BJ (cell line): ENCODE results near the gene RFC4. TPM values are rescaled to one million over a fixed set of nuclear protein-coding genes. Genes with fewer than 3 reads are reported as not detected.
"Not testable (repeated sequence)": the region's sequence is repeated elsewhere in the genome, so short reads cannot be mapped to it uniquely, and the experiment has no call there.

ENCODE experiments used
- CTCF ChIA-PET: fragments of 350-600 bp; formaldehyde crosslinking; extraction: SDS; loops from one replicate; lab custom pipeline; 2021; ENCODE audit warnings: antibody characterized with exemption, inconsistent platforms; lab: Yijun Ruan, JAX
- POLR2A ChIA-PET: fragments of 300-600 bp; sonication (Branson Sonifier 250); formaldehyde crosslinking; extraction: SDS; loops from one replicate; lab custom pipeline; 2021; ENCODE audit warnings: antibody characterized with exemption; lab: Charles Lee
- DNase-seq: peaks from one replicate; pipeline ENCODE4 v3.0.0-alpha.2; 2011; ENCODE audit warnings: low read depth
- H3K27me3 ChIP-seq: 2 replicates; pipeline ENCODE4 v1.6.0; 2011; ENCODE audit warnings: low read length; ENCODE audit not compliant: control insufficient read depth, insufficient read depth
- H3K36me3 ChIP-seq: 2 replicates; pipeline ENCODE4 v1.5.1; 2011; ENCODE audit warnings: low read length; ENCODE audit not compliant: control insufficient read depth, insufficient read depth
- H3K4me3 ChIP-seq: 2 replicates; pipeline ENCODE4 v1.5.1; 2011; ENCODE audit warnings: low read depth, mild to moderate bottlenecking, control low read depth, low read length
- CTCF ChIP-seq: IDR thresholded peaks from 2 replicates; pipeline ENCODE4 v1.5.1; 2011; ENCODE audit warnings: low read depth, mild to moderate bottlenecking, control low read depth, inconsistent platforms, low read length, moderate library complexity; ENCODE audit not compliant: insufficient read depth
- polyA plus RNA-seq: library from polyadenylated mRNA; depleted of rRNA; stranded (reverse); fragments of >200 nt; gene quantifications from 2 replicates; pipeline ENCODE4 v1.2.3, GENCODE V29; 2011

RFC4 gene
- polyA plus RNA-seq, 1 experiment: 6.9 TPM

DNA sequence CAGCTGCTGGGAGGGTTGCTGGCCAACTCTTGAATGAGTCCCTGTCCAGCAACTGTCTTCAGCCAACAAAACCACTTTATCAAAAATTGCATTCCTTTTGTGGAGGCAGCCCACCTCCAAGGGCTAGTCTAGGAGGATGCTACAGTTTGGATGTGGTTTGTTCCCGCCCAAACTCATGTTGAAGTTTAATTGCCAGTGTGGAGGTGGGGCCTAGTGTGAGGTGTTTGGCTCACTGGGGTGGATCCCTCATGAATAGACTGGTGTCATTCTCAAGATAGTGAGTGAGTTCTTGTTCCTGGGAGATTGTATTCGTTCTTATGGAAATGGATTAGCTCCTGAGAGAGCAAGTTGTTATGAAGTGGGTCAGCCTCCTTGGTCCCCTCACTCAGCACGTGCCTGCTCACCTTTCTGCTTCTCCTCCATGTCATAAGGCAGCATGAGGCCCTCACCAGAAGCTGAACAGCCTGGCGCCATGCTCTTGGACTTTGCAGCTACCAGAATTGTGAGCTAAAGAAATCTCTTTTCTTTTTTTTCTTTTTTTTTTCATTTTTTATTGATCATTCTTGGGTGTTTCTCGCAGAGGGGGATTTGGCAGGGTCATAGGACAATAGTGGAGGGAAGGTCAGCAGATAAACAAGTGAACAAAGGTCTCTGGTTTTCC lies 4.2 kb upstream of the RFC4 start:
- no peak for TF ChIP-seq CTCF
- ChIA-PET POLR2A (no interaction called here), CTCF (interaction anchor here (1.6 kb wide), 1 partner anchor 9 kb away, joined by 4 read pairs; no protein-coding TSS in a partner anchor)
- DNase-seq: no peak
- H3K4me3 ChIP-seq: no peak overlapping the region
- H3K27me3 ChIP-seq: no peaks in the 10 kb centered on the region
- H3K36me3 ChIP-seq: no peaks in the 10 kb centered on the region

GRCh38 chr3:186807231-186807630 lies 949 bp upstream of the RFC4 start:
- Histone ChIP-seq H3K27me3 (no peaks in the 10 kb centered on the region), H3K36me3 (no peaks in the 10 kb centered on the region), H3K4me3 (peak overlapping the region; percentile 87; the same call in 1 of the 2 replicates)
- no peak for TF ChIP-seq CTCF
- DNase-seq: no peak
- ChIA-PET CTCF (interaction anchor here (1.9 kb wide), 1 partner anchor 13 kb away, joined by 11 read pairs; no protein-coding TSS in a partner anchor), POLR2A (no interaction called here)

GRCh38 chr3:186803447-186803846 lies 2.8 kb downstream of the RFC4 start:
- not testable (repeated sequence) for H3K4me3 ChIP-seq, H3K36me3 ChIP-seq, H3K27me3 ChIP-seq, DNase-seq
- ChIA-PET POLR2A (interaction anchor here (0.7 kb wide), 1 partner anchor 336 kb away, joined by 9 read pairs; the partner anchor contains the start of gene RPL39L), CTCF (interaction anchor here (0.9 kb wide), 1 partner anchor 18 kb away, joined by 3 read pairs; no protein-coding TSS in a partner anchor)

GRCh38 chr3:186802701-186803100 lies 3.6 kb downstream of the RFC4 start:
- no peaks in the 10 kb centered on the region for H3K27me3 ChIP-seq
- DNase-seq: no peak
- H3K36me3 ChIP-seq: peaks cover 4% of the 10 kb centered on the region
- ChIA-PET CTCF (interaction anchor here (0.6 to 0.7 kb wide), 3 partner anchors 46 to 186 kb away, joined by 3 to 4 read pairs (median 3); no protein-coding TSS in a partner anchor), POLR2A (no interaction called here)
- H3K4me3 ChIP-seq: no peak overlapping the region
- no peak for TF ChIP-seq CTCF

DNA sequence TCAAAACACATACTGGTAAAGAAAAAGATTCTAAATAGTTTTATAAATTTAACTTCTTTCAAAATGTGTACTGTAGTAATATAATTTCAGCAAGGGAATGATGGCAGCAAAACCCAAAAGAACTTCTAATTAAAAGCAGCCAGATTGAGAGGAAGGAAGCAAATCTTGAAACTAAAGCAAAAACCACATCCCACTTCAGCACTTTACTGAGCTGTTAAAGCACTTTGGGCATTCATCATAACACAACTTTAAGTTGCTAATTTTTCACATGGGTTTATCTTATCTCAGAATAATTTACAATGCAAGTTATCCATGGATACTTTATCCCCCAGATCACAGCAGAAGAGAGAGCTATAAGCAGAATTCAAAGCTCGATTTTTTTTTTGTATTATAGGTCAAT lies 6.0 kb downstream of the RFC4 start:
- no peaks in the 10 kb centered on the region for H3K27me3 ChIP-seq
- ChIA-PET POLR2A (no interaction called here), CTCF (no interaction called here)
- H3K4me3 ChIP-seq: no peak overlapping the region
- DNase-seq: no peak
- no peak for TF ChIP-seq CTCF
- peaks cover 4% of the 10 kb centered on the region for H3K36me3 ChIP-seq
